ENCODE results near the gene SMAD3.

- TF ChIP-seq CTCF (conservative IDR thresholded peaks at IDR 0.05; ENCODE audit: low read length) (no peak), EZH2phosphoT487 (IDR thresholded peaks at IDR 0.05; ENCODE audit: borderline replicate concordance, low read depth, low read length) (no peak)
Measured at GRCh38 chr15:67124111-67124510, 58.7 kb downstream of the SMAD3 start.
